ENCODE data around the gene FADS3.

FADS3 gene

GRCh38 chr11:61855939-61856680 is 35.2 kb downstream of the FADS3 start:
- no peak for TF ChIP-seq CTCF (IDR thresholded peaks at IDR 0.05)

- no peak for TF ChIP-seq CTCF (IDR thresholded peaks at IDR 0.05)
Measured at GRCh38 chr11:61854966-61855714, 36.2 kb downstream of the FADS3 start.

GRCh38 chr11:61854206-61854895 is 37.0 kb downstream of the FADS3 start:
- no peak for TF ChIP-seq CTCF (IDR thresholded peaks at IDR 0.05)

- no peak for TF ChIP-seq CTCF (IDR thresholded peaks at IDR 0.05)
Measured at GRCh38 chr11:61853698-61854169, 37.6 kb downstream of the FADS3 start.

GRCh38 chr11:61851900-61852295 is 39.4 kb downstream of the FADS3 start:
- no peak for TF ChIP-seq CTCF (IDR thresholded peaks at IDR 0.05)

- TF ChIP-seq CTCF (IDR thresholded peaks at IDR 0.05), result no peak
Measured at GRCh38 chr11:61851113-61851899, 40.0 kb downstream of the FADS3 start.

GRCh38 chr11:61850687-61851086 is 40.7 kb downstream of the FADS3 start:
- TF ChIP-seq CTCF (IDR thresholded peaks at IDR 0.05), result no peak
